COLO668 (cell line): Measurements from ENCODE around the gene CLCF1.

Experiments used
- DNase-seq: peaks from one replicate; lab custom pipeline; 2025; ENCODE audit not compliant: unreplicated experiment; lab: John Stamatoyannopoulos, UW

Gene CLCF1

GRCh38 chr11:67396259-67396581 is 22.8 kb upstream of the CLCF1 start:
- no peak for DNase-seq

- DNase-seq = no peak
Measured at GRCh38 chr11:67395555-67396258, 22.3 kb upstream of the CLCF1 start.

GRCh38 chr11:67393990-67394389 is 20.6 kb upstream of the CLCF1 start:
- no peak for DNase-seq

- no peak for DNase-seq
Measured at GRCh38 chr11:67393437-67393836, 20.0 kb upstream of the CLCF1 start.

GRCh38 chr11:67392183-67392715 is 18.9 kb upstream of the CLCF1 start:
- no peak for DNase-seq

DNA sequence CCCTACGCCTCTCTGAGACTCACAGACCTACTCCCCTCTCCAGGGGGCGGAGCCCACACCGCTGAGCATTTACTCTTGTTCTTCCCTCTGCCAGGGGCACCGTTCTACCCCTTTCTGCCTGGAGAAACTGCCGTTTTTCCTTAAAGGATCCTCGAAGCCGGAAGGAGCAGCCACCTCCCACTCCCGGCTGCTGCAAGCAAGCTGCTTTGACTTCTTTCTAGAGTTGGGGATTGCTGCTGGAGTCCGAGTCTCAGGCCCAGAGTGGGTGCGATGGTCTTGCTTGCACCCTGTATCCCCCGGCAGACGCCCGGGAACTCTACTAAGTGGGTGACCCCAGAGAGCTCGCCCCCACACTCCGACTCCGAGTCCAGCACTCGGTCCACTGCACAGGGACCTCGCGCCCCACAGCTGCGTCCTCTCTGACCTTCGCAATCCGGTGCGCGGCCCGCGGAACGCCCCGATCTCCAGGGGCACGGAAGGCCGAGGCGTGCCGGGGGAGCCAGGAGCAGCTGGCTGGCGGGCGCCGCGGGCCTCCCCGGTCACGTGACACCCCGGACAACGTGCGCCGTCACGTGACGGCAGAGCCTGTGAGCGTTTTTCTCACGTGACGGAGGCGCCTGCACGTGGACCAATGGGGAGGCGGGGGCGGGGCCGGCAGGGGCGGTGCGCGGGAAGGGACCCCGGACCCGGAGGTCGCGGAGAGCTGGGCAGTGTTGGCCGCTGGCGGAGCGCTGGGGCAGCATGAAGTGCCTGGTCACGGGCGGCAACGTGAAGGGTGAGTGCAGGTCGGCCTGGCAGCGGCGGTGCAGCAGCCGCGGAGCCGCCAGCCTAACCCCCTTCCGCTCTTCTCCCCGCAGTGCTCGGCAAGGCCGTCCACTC is 18.1 kb upstream of the CLCF1 start, which contains the start of gene RAD9A:
TSS of gene RAD9A (plus strand) at position 683 of the 879 bp plus-strand sequence. CDS start at position 742, 59 bp downstream.
- DNase-seq = peak; percentile 97

GRCh38 chr11:67390947-67391303 is 17.5 kb upstream of the CLCF1 start:
- DNase-seq = no peak

GRCh38 chr11:67389477-67389876 is 16.1 kb upstream of the CLCF1 start:
- DNase-seq = peak; percentile 64

DNA sequence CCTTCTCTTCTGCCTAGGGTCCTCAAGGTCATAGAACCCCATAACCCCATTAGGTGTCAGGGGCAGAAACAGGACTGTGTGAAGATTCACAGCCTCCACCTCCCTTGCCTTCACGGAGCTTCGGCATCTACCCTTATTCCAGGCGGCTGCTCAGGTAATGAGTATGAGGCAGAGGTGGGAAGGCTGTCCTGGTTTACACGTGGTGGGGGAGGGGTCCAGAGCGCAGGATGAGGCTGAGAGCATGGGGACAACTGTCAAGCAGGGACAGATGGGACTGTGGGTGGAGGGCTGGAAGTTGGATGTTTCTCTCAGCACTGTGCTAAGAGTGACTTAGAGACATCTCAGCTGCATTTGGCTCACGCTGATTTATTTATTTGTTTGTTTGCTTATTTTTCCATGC is 14.1 kb upstream of the CLCF1 start:
- DNase-seq = no peak

GRCh38 chr11:67387069-67387468 is 13.7 kb upstream of the CLCF1 start:
- DNase-seq = no peak

GRCh38 chr11:67384851-67385366 is 11.5 kb upstream of the CLCF1 start:
- DNase-seq = no peak

DNA sequence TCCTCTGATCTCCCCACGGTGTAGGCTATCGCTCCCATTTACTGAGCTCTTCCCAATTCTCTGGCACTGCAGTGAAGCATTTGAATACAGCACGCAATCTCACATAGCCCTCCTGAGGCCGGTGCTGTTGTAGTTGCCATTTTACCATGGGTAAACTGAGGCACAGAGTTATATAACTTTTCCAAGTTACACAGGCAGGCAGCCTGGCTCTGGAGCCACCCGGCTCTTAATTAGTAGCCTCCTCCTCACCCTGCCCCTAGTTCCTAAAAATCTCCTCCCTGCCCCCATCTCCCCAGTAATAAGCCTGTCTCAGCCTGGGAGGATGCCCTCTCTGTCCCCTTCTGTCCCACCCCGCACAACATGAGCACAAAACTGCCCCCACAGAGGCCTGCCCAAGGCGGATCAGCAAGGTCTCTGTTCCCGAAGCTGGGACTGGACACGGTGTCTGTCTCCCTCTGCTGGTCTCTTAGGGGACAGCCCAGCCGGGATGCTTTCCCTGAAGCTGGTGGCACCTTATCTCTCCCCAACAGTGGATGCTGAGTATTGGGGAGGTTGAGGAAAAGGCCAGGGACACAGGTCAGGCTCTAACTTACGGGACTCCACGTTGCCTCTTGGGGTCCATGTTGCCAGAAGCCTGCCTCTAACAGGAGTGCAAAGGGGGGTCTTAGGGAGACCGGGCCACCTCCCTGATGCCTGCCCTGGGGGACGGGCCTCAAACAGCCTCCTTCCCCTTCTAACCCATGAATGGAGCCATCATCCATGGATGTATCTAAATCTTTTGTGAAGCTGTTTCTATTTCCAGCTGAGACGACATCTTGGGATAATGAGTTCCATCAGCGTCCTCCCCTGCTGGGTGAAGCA is 9.1 kb upstream of the CLCF1 start:
- DNase-seq = peak; percentile 65

DNA sequence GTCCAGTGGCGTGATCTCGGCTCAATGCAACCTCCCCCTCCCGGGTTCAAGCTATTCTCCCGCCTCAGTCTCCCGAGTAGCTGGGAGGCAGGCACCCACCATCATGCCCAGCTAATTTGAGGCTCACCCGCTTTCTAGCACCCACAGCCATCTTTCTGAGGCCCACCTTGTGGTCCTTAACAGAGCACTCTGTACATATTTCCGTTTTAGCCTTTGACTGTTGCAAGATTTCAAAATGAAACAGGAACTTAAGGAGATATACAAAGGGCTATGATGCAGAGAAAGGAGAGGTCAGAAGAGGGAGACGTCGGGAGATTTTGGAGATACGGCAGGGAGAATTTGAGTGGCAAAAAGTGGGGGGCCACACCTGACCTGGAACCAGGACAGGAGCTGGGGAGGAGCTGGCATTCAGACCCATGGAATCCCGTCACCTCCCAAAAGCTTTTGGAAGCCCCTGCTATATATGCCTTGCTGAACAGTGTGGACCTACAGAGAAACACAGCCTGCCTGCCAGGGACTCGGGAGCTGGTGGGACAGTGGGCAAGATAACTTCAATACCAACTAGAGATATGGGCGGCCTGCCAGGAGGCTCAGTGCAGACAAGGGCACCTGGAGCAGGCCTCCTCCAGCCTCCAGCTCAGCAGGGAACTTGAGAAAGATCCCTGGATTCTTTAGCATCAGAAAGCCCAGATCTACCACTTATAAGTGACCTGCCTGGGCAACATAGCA is 8.0 kb upstream of the CLCF1 start:
- no peak for DNase-seq

DNA sequence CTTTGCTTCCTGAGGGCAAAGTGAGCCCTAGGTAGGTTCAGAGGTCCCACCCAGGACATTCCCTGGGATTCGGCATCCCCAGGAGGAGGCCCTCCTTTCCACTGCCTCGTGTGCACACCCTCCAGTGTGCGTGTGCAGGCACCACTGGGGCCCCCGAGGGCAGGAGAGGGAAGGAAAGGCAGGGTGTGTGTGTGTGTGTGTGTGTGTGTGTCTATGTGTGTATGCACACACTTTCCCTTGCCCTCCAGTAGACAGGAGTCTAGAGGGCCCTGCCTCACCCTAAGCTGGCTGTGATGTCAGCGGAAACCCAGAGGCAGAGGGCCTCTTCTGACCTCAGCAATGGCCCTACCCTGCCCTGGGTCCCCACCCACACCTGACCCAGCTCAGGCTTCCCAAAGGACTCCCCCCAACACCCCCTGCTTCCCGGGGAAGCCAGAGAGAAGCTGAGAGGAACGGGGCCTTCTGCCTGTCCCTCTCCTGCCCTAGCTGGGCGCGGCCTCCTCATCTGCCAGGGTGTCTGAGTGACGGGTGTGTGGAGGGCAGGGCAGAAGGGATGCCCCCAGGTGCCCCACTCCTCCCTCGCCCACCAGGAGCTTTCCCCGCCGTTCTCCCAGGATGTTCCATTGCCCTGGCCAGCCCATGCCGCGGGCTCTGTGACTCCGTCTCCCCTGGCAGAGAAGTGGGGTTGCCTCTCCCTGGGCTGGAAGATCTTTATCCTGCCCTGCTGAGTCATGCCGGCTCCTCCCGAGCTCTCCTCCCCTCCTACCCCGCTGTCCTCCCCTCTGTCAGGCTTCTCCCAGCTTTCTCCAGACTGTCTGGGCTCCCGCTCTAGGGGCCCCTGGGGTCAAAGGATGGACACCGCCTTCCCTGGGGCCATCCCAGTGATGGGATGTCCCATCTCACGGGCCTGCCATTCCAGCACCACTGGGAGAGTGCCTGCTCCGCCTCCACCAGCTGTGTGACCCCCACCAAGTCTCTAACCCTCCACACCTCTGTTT is 6.0 kb upstream of the CLCF1 start:
- no peak for DNase-seq

- DNase-seq = no peak
Measured at GRCh38 chr11:67378544-67378943, 5.1 kb upstream of the CLCF1 start.

GRCh38 chr11:67376873-67377808 is 3.7 kb upstream of the CLCF1 start:
- DNase-seq = no peak

GRCh38 chr11:67376063-67376820 is 2.8 kb upstream of the CLCF1 start:
- no peak for DNase-seq
